ENCODE measurements around the gene SRSF9. TPM values are rescaled to one million over a fixed set of nuclear protein-coding genes. Genes with fewer than 3 reads are reported as not detected.

Gene SRSF9
- total and polyA plus RNA-seq, 2 of the 4 experiments (the other 2 are of a cell fraction) = 102 to 143 TPM

DNA sequence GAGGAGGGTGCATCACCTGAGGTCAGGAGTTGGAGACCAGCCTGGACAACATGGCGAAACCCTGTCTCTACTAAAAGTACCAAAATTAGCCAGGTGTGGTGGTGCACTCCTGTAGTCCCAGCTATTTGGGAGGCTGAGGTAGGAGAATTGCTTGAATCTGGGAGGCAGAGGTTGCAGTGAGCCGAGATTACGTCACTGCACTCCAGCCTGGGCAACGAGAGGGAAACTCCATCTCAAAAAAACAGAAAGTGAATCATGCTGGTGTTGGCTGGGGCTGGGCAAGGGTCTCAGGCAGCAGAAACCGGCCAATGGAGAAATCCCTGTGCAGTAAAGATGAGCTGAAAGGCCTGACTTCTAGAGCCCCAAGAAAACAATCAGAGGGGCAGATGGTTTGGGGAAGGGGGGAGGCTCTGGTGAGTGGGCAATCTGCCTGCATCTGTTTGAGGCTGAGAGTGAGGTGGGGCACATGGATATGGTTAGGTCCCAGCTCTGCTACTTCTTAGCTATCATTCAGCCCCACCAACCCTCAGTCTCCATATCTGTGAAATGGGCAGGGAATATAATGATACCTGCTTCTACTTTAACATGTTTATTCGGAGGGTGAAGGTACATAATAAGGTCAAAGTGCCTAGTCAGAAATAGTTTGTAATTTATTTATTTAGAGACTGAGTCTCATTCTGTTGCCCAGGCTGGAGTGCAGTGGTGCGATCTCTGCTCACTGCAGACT, 52.9 kb downstream of the SRSF9 start:
- dilution Hi-C loops (cut with HindIII; ENCODE audit: low sequenced_read_pairs, unreplicated experiment) = no loop called here
- CTCF ChIA-PET = no interaction called here
- POLR2A ChIA-PET (ENCODE audit: unreplicated experiment) = no interaction called here

More for the DNA sequence above, 52.9 kb downstream of the SRSF9 start:
- Histone ChIP-seq H4K5ac (ENCODE audit: low read depth, low read length) (no peak overlapping the region), H3K18ac (ENCODE audit: low read depth, low read length) (no peak overlapping the region), H2AFZ (replicated peaks; ENCODE audit: low read length, poor library complexity) (no peak overlapping the region), H3K4me1 (ENCODE audit: control insufficient read depth, insufficient read depth, low read length) (no peaks in the 10 kb centered on the region), H3K14ac (replicated peaks; ENCODE audit: low read depth, low read length) (no peak overlapping the region), H3K79me1 (ENCODE audit: low read depth in 1 of 2, low read length in 2 of 2) (no peaks in the 10 kb centered on the region), H3K9me1 (ENCODE audit: insufficient read depth, low read length) (no peaks in the 10 kb centered on the region), H3K36me3 (ENCODE audit: control insufficient read depth, insufficient read depth, low read length) (no peaks in the 10 kb centered on the region), H2AK9ac (replicated peaks; ENCODE audit: low read depth, low read length, poor library complexity) (no peak overlapping the region), H4K20me1 (ENCODE audit: insufficient read depth, low read length) (no peaks in the 10 kb centered on the region), H3K9me3 (ENCODE audit: control insufficient read depth, insufficient read depth, low read length) (no peaks in the 10 kb centered on the region), H3K4me2 (ENCODE audit: low read depth, low read length) (no peak overlapping the region), H3K23ac (ENCODE audit: low read depth, low read length) (no peak overlapping the region), H2BK20ac (ENCODE audit: low read depth, low read length) (no peak overlapping the region), H2BK15ac (ENCODE audit: low read depth, low read length) (no peak overlapping the region), H2BK120ac (ENCODE audit: low read depth, low read length) (no peak overlapping the region), H4K91ac (ENCODE audit: insufficient read depth, low read depth, low read length) (no peak overlapping the region), H3K56ac (ENCODE audit: extremely low read depth, insufficient read depth, low read length) (no peak overlapping the region), H3K27me3 (ENCODE audit: control insufficient read depth, insufficient read depth, low read length) (peaks cover 20% of the 10 kb centered on the region), H3K4me3 (ENCODE audit: insufficient read depth, low read depth, low read length) (no peak overlapping the region), H3K27ac (ENCODE audit: insufficient read depth, low read length) (no peak overlapping the region), H4K8ac (ENCODE audit: low read depth in 2 of 2, low read length in 2 of 2) (no peak overlapping the region), H3K9ac (ENCODE audit: low read depth, low read length) (no peak overlapping the region), H2BK5ac (ENCODE audit: low read depth, low read length, poor library complexity, severe bottlenecking) (no peak overlapping the region), H2AK5ac (ENCODE audit: low read depth, low read length) (no peak overlapping the region), H3K4ac (ENCODE audit: low read depth, low read length) (no peak overlapping the region)
- BruUV-seq (replicated peaks) = no TSS peak
- in situ Hi-C loops (cut with MboI; ENCODE audit: low sequenced_read_pairs) (no loop called here), intact Hi-C loops (cut with micrococcal nuclease) (no loop called here)
- TF ChIP-seq RAD21 (IDR thresholded peaks at IDR 0.05; ENCODE audit: low read length) (no peak), BHLHE40 (IDR thresholded peaks at IDR 0.05; ENCODE audit: low read depth, low read length) (no peak), MAFK (IDR thresholded peaks at IDR 0.05; ENCODE audit: low read depth, low read length) (no peak), FOS (IDR thresholded peaks at IDR 0.05; ENCODE audit: low read depth, low read length) (no peak), CHD1 (IDR thresholded peaks at IDR 0.05; ENCODE audit: low read depth, low read length) (no peak), POLR2A (IDR thresholded peaks at IDR 0.05; ENCODE audit: low read depth, low read length) (no peak), NFE2L2 (IDR thresholded peaks at IDR 0.05; ENCODE audit: low read depth, low read length) (no peak), SMC3 (IDR thresholded peaks at IDR 0.05; ENCODE audit: low read depth, low read length) (no peak), MXI1 (IDR thresholded peaks at IDR 0.05; ENCODE audit: borderline replicate concordance, low read depth, low read length) (no peak), RCOR1 (IDR thresholded peaks at IDR 0.05; ENCODE audit: insufficient replicate concordance, low read length) (no peak), RFX5 (IDR thresholded peaks at IDR 0.05; ENCODE audit: low read depth, low read length) (no peak), CEBPB (IDR thresholded peaks at IDR 0.05; ENCODE audit: low read depth, low read length) (no peak), MAZ (IDR thresholded peaks at IDR 0.05; ENCODE audit: borderline replicate concordance, low read depth, low read length) (no peak)
- TF ChIP-seq, protein P1, sequence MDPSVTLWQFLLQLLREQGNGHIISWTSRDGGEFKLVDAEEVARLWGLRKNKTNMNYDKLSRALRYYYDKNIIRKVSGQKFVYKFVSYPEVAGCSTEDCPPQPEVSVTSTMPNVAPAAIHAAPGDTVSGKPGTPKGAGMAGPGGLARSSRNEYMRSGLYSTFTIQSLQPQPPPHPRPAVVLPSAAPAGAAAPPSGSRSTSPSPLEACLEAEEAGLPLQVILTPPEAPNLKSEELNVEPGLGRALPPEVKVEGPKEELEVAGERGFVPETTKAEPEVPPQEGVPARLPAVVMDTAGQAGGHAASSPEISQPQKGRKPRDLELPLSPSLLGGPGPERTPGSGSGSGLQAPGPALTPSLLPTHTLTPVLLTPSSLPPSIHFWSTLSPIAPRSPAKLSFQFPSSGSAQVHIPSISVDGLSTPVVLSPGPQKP (IDR thresholded peaks at IDR 0.05; ENCODE audit: borderline replicate concordance, low read depth, low read length) = no peak
- TF ChIP-seq, protein P2, sequence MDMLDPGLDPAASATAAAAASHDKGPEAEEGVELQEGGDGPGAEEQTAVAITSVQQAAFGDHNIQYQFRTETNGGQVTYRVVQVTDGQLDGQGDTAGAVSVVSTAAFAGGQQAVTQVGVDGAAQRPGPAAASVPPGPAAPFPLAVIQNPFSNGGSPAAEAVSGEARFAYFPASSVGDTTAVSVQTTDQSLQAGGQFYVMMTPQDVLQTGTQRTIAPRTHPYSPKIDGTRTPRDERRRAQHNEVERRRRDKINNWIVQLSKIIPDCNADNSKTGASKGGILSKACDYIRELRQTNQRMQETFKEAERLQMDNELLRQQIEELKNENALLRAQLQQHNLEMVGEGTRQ (IDR thresholded peaks at IDR 0.05; ENCODE audit: low read depth, low read length) = no peak
- TF ChIP-seq, protein P3, sequence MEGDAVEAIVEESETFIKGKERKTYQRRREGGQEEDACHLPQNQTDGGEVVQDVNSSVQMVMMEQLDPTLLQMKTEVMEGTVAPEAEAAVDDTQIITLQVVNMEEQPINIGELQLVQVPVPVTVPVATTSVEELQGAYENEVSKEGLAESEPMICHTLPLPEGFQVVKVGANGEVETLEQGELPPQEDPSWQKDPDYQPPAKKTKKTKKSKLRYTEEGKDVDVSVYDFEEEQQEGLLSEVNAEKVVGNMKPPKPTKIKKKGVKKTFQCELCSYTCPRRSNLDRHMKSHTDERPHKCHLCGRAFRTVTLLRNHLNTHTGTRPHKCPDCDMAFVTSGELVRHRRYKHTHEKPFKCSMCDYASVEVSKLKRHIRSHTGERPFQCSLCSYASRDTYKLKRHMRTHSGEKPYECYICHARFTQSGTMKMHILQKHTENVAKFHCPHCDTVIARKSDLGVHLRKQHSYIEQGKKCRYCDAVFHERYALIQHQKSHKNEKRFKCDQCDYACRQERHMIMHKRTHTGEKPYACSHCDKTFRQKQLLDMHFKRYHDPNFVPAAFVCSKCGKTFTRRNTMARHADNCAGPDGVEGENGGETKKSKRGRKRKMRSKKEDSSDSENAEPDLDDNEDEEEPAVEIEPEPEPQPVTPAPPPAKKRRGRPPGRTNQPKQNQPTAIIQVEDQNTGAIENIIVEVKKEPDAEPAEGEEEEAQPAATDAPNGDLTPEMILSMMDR (conservative IDR thresholded peaks at IDR 0.05; ENCODE audit: low read depth, low read length) = no peak
- WGBS, 2 experiments (ENCODE audit: extremely low coverage in 2 of 2, insufficient read length in 1 of 2) = 33% methylated on average over 1 of the region's 7 CpGs; no CpG with 5 or more reads in 1 of the 2 experiments
- no peak for DNase-seq
- ATAC-seq (ENCODE audit: low read depth) = no peak
